ENCODE results near the gene FJX1. TPM values are rescaled to one million over a fixed set of nuclear protein-coding genes. Genes with fewer than 3 reads are reported as not detected.
"Not testable (repeated sequence)": the region's sequence is repeated elsewhere in the genome, so short reads cannot be mapped to it uniquely, and the experiment has no call there.

FJX1 gene
- total and polyA plus RNA-seq, 5 experiments from 2014 or later, result 0.15 TPM; not detected in 4

DNA sequence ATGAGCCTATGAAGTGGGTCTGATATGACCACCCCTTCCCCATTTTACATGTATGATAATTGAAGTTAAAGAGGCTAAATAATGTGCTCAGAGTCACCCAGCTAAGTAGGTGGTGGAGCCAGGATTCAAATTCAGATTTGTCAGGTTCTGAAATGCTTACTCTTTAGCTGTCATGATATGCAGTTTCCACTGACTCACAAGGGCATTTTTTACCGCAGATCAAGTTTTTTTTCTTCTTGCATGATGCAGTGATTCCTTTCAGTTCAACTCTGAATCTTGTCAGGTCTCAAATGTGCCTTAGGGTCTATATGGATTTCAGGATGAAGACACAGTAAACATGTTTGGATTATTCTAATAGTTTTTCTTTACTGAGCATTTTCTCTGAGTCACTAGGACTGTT is 31.7 kb downstream of the FJX1 start:
- Mint-ChIP-seq H3K4me3 (no peak overlapping the region), H3K27me3 (peaks cover 21 to 63% (median 35%) of the 10 kb centered on the region in 5 donors), H3K36me3 (no peaks in the 10 kb centered on the region), H3K4me1 (no peaks in the 10 kb centered on the region), H3K9me3 (peaks cover 0 to 2% (median 0%) of the 10 kb centered on the region in 9 donors), H3K27ac (no peak overlapping the region)
- DNase-seq (no peak), ATAC-seq (no peak)
- POLR2A ChIA-PET, result no interaction called here

- no peak for DNase-seq
- no peaks in the 10 kb centered on the region for H3K4me1 Mint-ChIP-seq
- H3K27me3 Mint-ChIP-seq, result peaks cover 25 to 68% (median 39%) of the 10 kb centered on the region in 5 donors
- peaks cover 0 to 2% (median 0%) of the 10 kb centered on the region in 9 donors for H3K9me3 Mint-ChIP-seq
- H3K36me3 Mint-ChIP-seq, result no peaks in the 10 kb centered on the region
- no peak overlapping the region for H3K4me3 Mint-ChIP-seq
- no peak overlapping the region for H3K27ac Mint-ChIP-seq
- no peak for ATAC-seq
- POLR2A ChIA-PET, result no interaction called here
Measured at GRCh38 chr11:35650467-35650866, 32.2 kb downstream of the FJX1 start.

GRCh38 chr11:35651263-35651662 is 33.0 kb downstream of the FJX1 start:
- Mint-ChIP-seq H3K27ac (no peak overlapping the region), H3K9me3 (peaks cover 0 to under 1% (median 0%) of the 10 kb centered on the region in 9 donors), H3K36me3 (no peaks in the 10 kb centered on the region), H3K27me3 (peaks cover 26 to 76% (median 45%) of the 10 kb centered on the region in 5 donors), H3K4me1 (no peaks in the 10 kb centered on the region), H3K4me3 (no peak overlapping the region)
- POLR2A ChIA-PET, result no interaction called here
- no peak for ATAC-seq
- no peak for DNase-seq

DNA sequence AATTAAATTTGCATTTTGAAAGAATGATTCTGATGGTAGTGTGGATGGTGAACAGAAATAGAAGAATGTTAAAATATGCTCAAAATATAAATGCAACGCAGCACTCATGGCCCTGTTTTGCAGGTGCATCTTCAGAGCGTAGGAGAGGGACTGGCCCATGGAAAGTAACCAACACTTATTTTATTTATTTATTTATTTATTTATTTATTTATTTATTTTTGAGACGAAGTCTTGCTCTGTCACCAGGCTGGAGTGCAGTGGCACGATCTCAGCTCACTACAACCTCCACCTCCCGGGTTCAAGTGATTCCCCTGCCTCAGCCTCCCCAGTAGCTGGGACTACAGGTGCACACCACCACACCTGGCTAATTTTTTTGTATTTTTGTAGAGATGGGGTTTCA is 34.5 kb downstream of the FJX1 start:
- H3K27me3 Mint-ChIP-seq, result peaks cover 25 to 79% (median 51%) of the 10 kb centered on the region in 5 donors
- H3K4me3 Mint-ChIP-seq, ATAC-seq, H3K36me3 Mint-ChIP-seq, H3K4me1 Mint-ChIP-seq, DNase-seq, POLR2A ChIA-PET, H3K27ac Mint-ChIP-seq, H3K9me3 Mint-ChIP-seq: not testable (repeated sequence)

- Mint-ChIP-seq H3K4me1 (no peaks in the 10 kb centered on the region), H3K4me3 (no peak overlapping the region), H3K27ac (no peak overlapping the region), H3K9me3 (no peaks in the 10 kb centered on the region), H3K36me3 (no peaks in the 10 kb centered on the region), H3K27me3 (peaks cover 24 to 80% (median 44%) of the 10 kb centered on the region in 5 donors)
- ATAC-seq (no peak), DNase-seq (no peak)
- POLR2A ChIA-PET, result no interaction called here
Measured at GRCh38 chr11:35654711-35655110, 36.5 kb downstream of the FJX1 start.

GRCh38 chr11:35655254-35655653 is 37.0 kb downstream of the FJX1 start:
- POLR2A ChIA-PET, result no interaction called here
- DNase-seq (no peak), ATAC-seq (no peak)
- Mint-ChIP-seq H3K4me3 (no peak overlapping the region), H3K27me3 (peaks cover 24 to 80% (median 44%) of the 10 kb centered on the region in 5 donors), H3K36me3 (no peaks in the 10 kb centered on the region), H3K4me1 (no peaks in the 10 kb centered on the region), H3K27ac (no peak overlapping the region), H3K9me3 (no peaks in the 10 kb centered on the region)

DNA sequence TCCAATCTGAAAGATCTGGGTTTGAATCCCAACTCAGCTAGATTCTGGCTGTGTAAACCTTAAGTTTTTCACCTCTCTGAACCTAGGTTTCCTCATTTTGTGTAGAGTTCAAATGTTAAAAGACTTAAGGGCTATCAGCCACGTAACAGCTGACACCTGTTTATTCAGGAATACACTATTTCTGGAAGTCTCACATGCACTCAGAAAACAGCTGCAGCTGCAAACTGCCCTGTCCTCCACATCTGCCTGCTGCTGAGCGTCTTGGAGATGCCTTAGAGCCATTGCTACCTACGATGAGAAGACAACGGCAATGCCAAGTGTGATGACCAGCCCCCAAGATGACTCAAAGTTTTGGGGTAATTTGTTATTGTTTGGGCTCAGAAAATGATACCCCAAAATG is 37.6 kb downstream of the FJX1 start:
- POLR2A ChIA-PET, result no interaction called here
- Mint-ChIP-seq H3K4me1 (no peaks in the 10 kb centered on the region), H3K4me3 (no peak overlapping the region), H3K36me3 (no peaks in the 10 kb centered on the region), H3K9me3 (no peaks in the 10 kb centered on the region), H3K27me3 (peaks cover 21 to 74% (median 40%) of the 10 kb centered on the region in 5 donors), H3K27ac (no peak overlapping the region)
- ATAC-seq (no peak), DNase-seq (no peak)

- POLR2A ChIA-PET, result no interaction called here
- H3K27ac Mint-ChIP-seq, result no peak overlapping the region
Measured at GRCh38 chr11:35658020-35658948, 40.0 kb downstream of the FJX1 start.

GRCh38 chr11:35661534-35661933 is 43.3 kb downstream of the FJX1 start:
- POLR2A ChIA-PET, result interaction anchor here (1.4 kb wide), 1 partner anchor 42 kb away, joined by 3 read pairs; no protein-coding TSS in a partner anchor
- peak overlapping the region; percentile 95 to 99 (median 99) for H3K27ac Mint-ChIP-seq
- DNase-seq, result no peak

More at GRCh38 chr11:35658020-35658948, 40.0 kb downstream of the FJX1 start:
- Mint-ChIP-seq H3K9me3 (peaks cover 0 to 8% (median 4%) of the 10 kb centered on the region in 9 donors), H3K4me3 (no peak overlapping the region), H3K27me3 (peaks cover 15 to 52% (median 28%) of the 10 kb centered on the region in 5 donors), H3K36me3 (peaks cover 2 to 3% (median 3%) of the 10 kb centered on the region in 3 donors), H3K4me1 (peaks cover 8 to 20% (median 17%) of the 10 kb centered on the region in 4 donors)
- ATAC-seq (no peak), DNase-seq (no peak)

GRCh38 chr11:35662061-35662648 is 43.9 kb downstream of the FJX1 start:
- Mint-ChIP-seq H3K27ac (peak overlapping the region; percentile 95 to 99 (median 99)), H3K4me3 (peak overlapping the region; percentile 90 to 99 (median 98)), H3K36me3 (peaks cover 20 to 33% (median 31%) of the 10 kb centered on the region in 3 donors), H3K9me3 (peaks cover 12 to 40% (median 27%) of the 10 kb centered on the region in 9 donors), H3K4me1 (peaks cover 14 to 47% (median 45%) of the 10 kb centered on the region in 4 donors), H3K27me3 (peaks cover 3 to 14% (median 7%) of the 10 kb centered on the region in 5 donors)
- POLR2A ChIA-PET, result interaction anchor here (1.0 to 1.4 kb wide), 3 partner anchors 42 to 626 kb away, joined by 3 to 4 read pairs (median 3); no protein-coding TSS in a partner anchor
- DNase-seq (peak in 8 of 10 donors; percentile 5 to 65 (median 46)), ATAC-seq (peak; percentile 42 to 61)

More at GRCh38 chr11:35661534-35661933, 43.3 kb downstream of the FJX1 start:
- peaks cover 10 to 34% (median 27%) of the 10 kb centered on the region in 9 donors for H3K9me3 Mint-ChIP-seq
- no peak for ATAC-seq
- H3K27me3 Mint-ChIP-seq, result peaks cover 4 to 21% (median 10%) of the 10 kb centered on the region in 5 donors
- H3K36me3 Mint-ChIP-seq, result peaks cover 20 to 31% (median 27%) of the 10 kb centered on the region in 3 donors
- peaks cover 14 to 46% (median 43%) of the 10 kb centered on the region in 4 donors for H3K4me1 Mint-ChIP-seq
- H3K4me3 Mint-ChIP-seq, result peak overlapping the region; percentile 90 to 99 (median 98)

DNA sequence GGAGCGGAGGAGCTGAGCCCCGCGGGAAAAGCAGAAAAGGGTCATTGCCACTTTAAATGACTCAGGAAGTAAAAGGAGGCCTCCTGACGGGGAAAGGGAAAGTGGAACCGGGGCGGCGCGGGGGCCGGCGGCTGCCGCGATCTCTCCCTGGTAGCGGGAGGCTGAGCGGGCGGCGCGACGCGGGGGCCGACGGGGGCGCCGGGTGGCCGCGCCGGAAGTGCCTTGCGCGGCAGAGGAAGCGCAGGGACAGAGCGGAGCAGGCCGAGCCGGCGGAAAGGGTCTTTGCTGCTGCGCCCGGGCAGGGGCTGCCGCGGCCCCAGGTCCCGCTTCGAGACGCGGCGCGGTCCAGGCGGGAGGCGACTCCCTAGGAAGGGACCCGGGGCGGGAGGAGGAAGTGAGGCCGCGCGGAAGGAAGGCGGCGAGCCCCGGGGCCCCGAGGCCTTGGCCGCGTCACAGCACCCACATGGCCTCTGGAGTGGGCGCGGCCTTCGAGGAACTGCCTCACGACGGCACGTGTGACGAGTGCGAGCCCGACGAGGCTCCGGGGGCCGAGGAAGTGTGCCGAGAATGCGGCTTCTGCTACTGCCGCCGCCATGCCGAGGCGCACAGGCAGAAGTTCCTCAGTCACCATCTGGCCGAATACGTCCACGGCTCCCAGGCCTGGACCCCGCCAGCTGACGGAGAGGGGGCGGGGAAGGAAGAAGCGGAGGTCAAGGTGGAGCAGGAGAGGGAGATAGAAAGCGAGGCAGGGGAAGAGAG is 44.6 kb downstream of the FJX1 start, which contains the start of gene TRIM44:
Gene TRIM44, plus strand, starts transcription at position 127 of the 759 bp plus-strand sequence. Its CDS starts 337 bp downstream, at position 464.
- peaks cover 13 to 44% (median 28%) of the 10 kb centered on the region in 9 donors for H3K9me3 Mint-ChIP-seq
- peaks cover 14 to 49% (median 45%) of the 10 kb centered on the region in 4 donors for H3K4me1 Mint-ChIP-seq
- POLR2A ChIA-PET, result interaction anchor here (1.0 to 1.4 kb wide), 3 partner anchors 43 to 626 kb away, joined by 3 to 4 read pairs (median 3); no protein-coding TSS in a partner anchor
- peak within 1 kb of the TSS; percentile 95 to 99 (median 99) for H3K27ac Mint-ChIP-seq
- peak within 1 kb of the TSS; percentile 90 to 99 (median 98) for H3K4me3 Mint-ChIP-seq
- DNase-seq (peak; percentile 66 to 88 (median 78)), ATAC-seq (peak; percentile 84 to 88)
- peaks cover under 1 to 8% (median 4%) of the 10 kb centered on the region in 5 donors for H3K27me3 Mint-ChIP-seq
- H3K36me3 Mint-ChIP-seq, result peaks cover 21 to 40% (median 34%) of the 10 kb centered on the region in 3 donors

DNA sequence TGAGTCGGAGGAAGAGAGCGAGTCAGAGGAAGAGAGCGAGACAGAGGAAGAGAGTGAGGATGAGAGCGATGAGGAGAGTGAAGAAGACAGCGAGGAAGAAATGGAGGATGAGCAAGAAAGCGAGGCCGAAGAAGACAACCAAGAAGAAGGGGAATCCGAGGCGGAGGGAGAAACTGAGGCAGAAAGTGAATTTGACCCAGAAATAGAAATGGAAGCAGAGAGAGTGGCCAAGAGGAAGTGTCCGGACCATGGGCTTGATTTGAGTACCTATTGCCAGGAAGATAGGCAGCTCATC is 45.1 kb downstream of the FJX1 start:
- no peak for ATAC-seq
- Mint-ChIP-seq H3K9me3 (peaks cover 13 to 49% (median 33%) of the 10 kb centered on the region in 9 donors), H3K27me3 (peaks cover 0 to 3% (median under 1%) of the 10 kb centered on the region in 5 donors), H3K4me1 (peaks cover 15 to 52% (median 46%) of the 10 kb centered on the region in 4 donors), H3K4me3 (peak overlapping the region; percentile 90 to 99 (median 98)), H3K27ac (peak overlapping the region; percentile 81 to 99 (median 99)), H3K36me3 (peaks cover 27 to 45% (median 36%) of the 10 kb centered on the region in 3 donors)
- DNase-seq, result no peak
- POLR2A ChIA-PET, result interaction anchor here (1.2 kb wide), 1 partner anchor 138 kb away, joined by 3 read pairs; no protein-coding TSS in a partner anchor

Measured in naive thymus-derived CD8-positive, alpha-beta T cell (primary cell).